HepG2 (cell line): ENCODE data around the gene HEXD. TPM values are rescaled to one million over a fixed set of nuclear protein-coding genes. Genes with fewer than 3 reads are reported as not detected.

ENCODE experiments used
- ATAC-seq: fragments of 200-7000 bp; cut with Tn5 transposase; 3 replicates; pipeline ENCODE4 v1.9.1; 2020; ENCODE audit warnings: mild to moderate bottlenecking, moderate library complexity
- BruUV-seq: library from RNA; stranded (reverse); fragments of 400-500 nt; replicated peaks from 2 replicates; lab custom pipeline; 2021; lab: Mats Ljungman, UMichigan
- CTCF ChIA-PET: fragments of 300-600 bp; formaldehyde crosslinking; extraction: SDS; loops from one replicate; lab custom pipeline; 2021; ENCODE audit warnings: low total read pairs, inconsistent platforms, low intra/inter-chr PET ratio; lab: Yijun Ruan, JAX
- POLR2A ChIA-PET: fragments of 350-600 bp; sonication (Branson Sonifier 250); formaldehyde crosslinking; loops from one replicate; lab custom pipeline; 2020; ENCODE audit warnings: antibody characterized with exemption, inconsistent platforms; lab: Yijun Ruan, JAX
- DNase-seq: peaks from one replicate; pipeline ENCODE4 v3.0.0-alpha.2; 2015; ENCODE audit warnings: low spot score
- FAIRE-seq: peaks from 3 replicates; lab custom pipeline; 2011; peaks lifted over from hg19 to GRCh38; lab: Jason Lieb, UNC
- H2AFZ ChIP-seq: one replicate; pipeline ENCODE4 v1.6.1; 2011; ENCODE audit warnings: low read length, inconsistent platforms
- H3K27ac ChIP-seq: fragments of 300-600 bp; 3 replicates; pipeline ENCODE4 v1.8.0; 2011; ENCODE audit warnings: mixed run types, mild to moderate bottlenecking, mixed read lengths, low read length, inconsistent platforms; ENCODE audit not compliant: insufficient read depth; ENCODE audit errors: extremely low read length
- H3K27me3 ChIP-seq, 2 experiments: fragments of 200-600 bp in 1 of 2; 2 replicates in 1 of 2; 3 replicates in 1 of 2; pipeline versions ENCODE4 v1.6.0 to v1.8.0; 2011; ENCODE audit warnings: low read length in 2 of 2, mild to moderate bottlenecking in 2 of 2, moderate library complexity in 2 of 2, inconsistent platforms in 1 of 2; ENCODE audit not compliant: insufficient read depth in 2 of 2, control insufficient read depth in 1 of 2
- H3K36me3 ChIP-seq, 2 experiments: fragments of 200-600 bp in 1 of 2; replicated peaks in 1 of 2; 2 replicates in 1 of 2; 3 replicates in 1 of 2; pipeline versions ENCODE4 v1.5.1 to v1.8.0; 2011; ENCODE audit warnings: low read length in 2 of 2, inconsistent platforms in 1 of 2; ENCODE audit not compliant: insufficient read depth in 2 of 2, control insufficient read depth in 1 of 2
- H3K4me1 ChIP-seq: 2 replicates; pipeline ENCODE4 v1.5.1; 2012; ENCODE audit warnings: low read length, inconsistent platforms; ENCODE audit not compliant: insufficient read depth
- H3K4me2 ChIP-seq: 2 replicates; pipeline ENCODE4 v1.6.0; 2011; ENCODE audit warnings: low read depth, low read length, inconsistent platforms
- H3K4me3 ChIP-seq, 3 experiments: fragments of 200-600 bp in 1 of 3; sonication (generic), shearing (Covaris generic) in 1 of 3; replicated peaks in 1 of 3; 2 replicates each; pipeline ENCODE4 v1.5.1; 2011 to 2016; ENCODE audit warnings: low read length in 3 of 3, inconsistent platforms in 2 of 3, low read depth in 2 of 3, mild to moderate bottlenecking in 2 of 3, control low read depth in 1 of 3, mixed read lengths in 1 of 3; ENCODE audit not compliant: insufficient read depth in 1 of 3
- H3K79me2 ChIP-seq: one replicate; pipeline ENCODE4 v1.6.1; 2011; ENCODE audit warnings: low read length, inconsistent platforms; ENCODE audit not compliant: insufficient read depth
- H3K9ac ChIP-seq: 2 replicates; pipeline ENCODE4 v1.6.0; 2011; ENCODE audit warnings: mild to moderate bottlenecking, low read depth, low read length, inconsistent platforms; ENCODE audit not compliant: insufficient read depth
- H3K9me3 ChIP-seq: 2 replicates; pipeline ENCODE4 v1.5.1; 2012; ENCODE audit warnings: mild to moderate bottlenecking, low read length
- H4K20me1 ChIP-seq: 2 replicates; pipeline ENCODE4 v1.6.0; 2011; ENCODE audit warnings: inconsistent platforms, mild to moderate bottlenecking, low read length, moderate library complexity; ENCODE audit not compliant: insufficient read depth
- ARHGAP35 ChIP-seq: sonication (generic); formaldehyde crosslinking; IDR thresholded peaks from 2 replicates; pipeline ENCODE4 v1.9.0; 2022; ENCODE audit warnings: mild to moderate bottlenecking, inconsistent platforms, moderate library complexity, missing genetic modification reagents, borderline replicate concordance
- HES4 ChIP-seq: sonication (generic); formaldehyde crosslinking; IDR thresholded peaks from 2 replicates; pipeline ENCODE4 v1.9.0; 2021; ENCODE audit warnings: mild to moderate bottlenecking, missing genetic modification reagents, borderline replicate concordance
- HOXA9 ChIP-seq: sonication (generic); formaldehyde crosslinking; IDR thresholded peaks from 2 replicates; pipeline ENCODE4 v1.8.1; 2022; ENCODE audit warnings: missing genetic modification reagents, mild to moderate bottlenecking, moderate library complexity, borderline replicate concordance
- KAT2B ChIP-seq: fragments of 150-350 bp; IDR thresholded peaks from 2 replicates; pipeline ENCODE4 v1.6.1; 2014; ENCODE audit warnings: low read depth, low read length, borderline replicate concordance
- KLF16 ChIP-seq, 2 experiments: sonication (generic) in 1 of 2; formaldehyde crosslinking in 1 of 2; IDR thresholded peaks; 2 replicates each; pipeline versions ENCODE4 v1.6.1 to v1.8.0; 2016 to 2023; ENCODE audit warnings: missing genetic modification reagents in 2 of 2, missing compliant biosample characterization in 1 of 2
- PHF8 ChIP-seq: sonication (generic); formaldehyde crosslinking; IDR thresholded peaks from 2 replicates; pipeline ENCODE4 v1.5.0; 2020; ENCODE audit warnings: missing genetic modification reagents
- TERF1 ChIP-seq: sonication (generic); formaldehyde crosslinking; IDR thresholded peaks from 2 replicates; pipeline ENCODE4 v1.8.0; 2022; ENCODE audit warnings: mild to moderate bottlenecking, missing genetic modification reagents, moderate library complexity
- ZBTB7B ChIP-seq: sonication (generic); formaldehyde crosslinking; IDR thresholded peaks from 2 replicates; pipeline ENCODE4 v1.4.0; 2020; ENCODE audit warnings: missing genetic modification reagents
- ZNF567 ChIP-seq: sonication (generic); formaldehyde crosslinking; IDR thresholded peaks from 2 replicates; pipeline ENCODE4 v1.8.1; 2023; ENCODE audit warnings: mild to moderate bottlenecking, missing genetic modification reagents, borderline replicate concordance
- ZSCAN25 ChIP-seq: sonication (generic); formaldehyde crosslinking; IDR thresholded peaks from 2 replicates; pipeline ENCODE4 v1.8.0; 2022; ENCODE audit warnings: mild to moderate bottlenecking, missing genetic modification reagents
- WGBS: methylation state at CpG from one replicate; pipeline ENCODE4 v1.1.6; 2017; ENCODE audit warnings: low lambda C conversion rate; 5-methylcytosine and 5-hydroxymethylcytosine counted together
- in situ Hi-C: cut with HindIII; loops from 2 replicates; pipeline ENCODE4 v1.10.0; 2017; ENCODE audit warnings: low pct_unique_long_range_greater_than_20kb; ENCODE audit not compliant: extremely low pct_ligation_motif_present
- intact Hi-C: fragments of 100-400 bp; cut with micrococcal nuclease; formaldehyde crosslinking; loops from one replicate; pipeline ENCODE4 v1.10.0; 2022; ENCODE audit not compliant: unreplicated experiment
- polyA plus RNA-seq, 8 experiments: library from polyadenylated mRNA; depleted of rRNA in 3 of 8; stranded (reverse) in 7 of 8; unstranded in 1 of 8; fragments of >200 nt; fragmentation: Illumina TruSeq in 4 of 8; extraction: Trizol in 4 of 8; gene quantifications; 2 replicates each; pipeline versions ENCODE4 v1.2.1 to v1.2.3, GENCODE V29; 2011 to 2016; ENCODE audit warnings: low read depth in 4 of 8, missing spikeins in 1 of 8, mixed read lengths in 1 of 8; ENCODE audit not compliant: insufficient read depth in 1 of 8
- total RNA-seq, 5 experiments: library from RNA; depleted of rRNA; stranded (reverse); fragments of >200 nt; fragmentation: Illumina TruSeq; extraction: Trizol; gene quantifications; 2 replicates each; pipeline ENCODE4 v1.2.3, GENCODE V29; 2016; ENCODE audit warnings: low read depth in 1 of 5
- TF ChIP-seq, protein P1 (sequence below): sonication (generic); formaldehyde crosslinking; conservative IDR thresholded peaks from 2 replicates; pipeline ENCODE4 v1.5.0; 2020; ENCODE audit warnings: missing genetic modification reagents

The HEXD gene
- total and polyA plus RNA-seq, 2 of the 13 experiments (the other 11 are each of a cell fraction or from before 2014, with no cell fraction given): 22.3 to 41.8 TPM

DNA sequence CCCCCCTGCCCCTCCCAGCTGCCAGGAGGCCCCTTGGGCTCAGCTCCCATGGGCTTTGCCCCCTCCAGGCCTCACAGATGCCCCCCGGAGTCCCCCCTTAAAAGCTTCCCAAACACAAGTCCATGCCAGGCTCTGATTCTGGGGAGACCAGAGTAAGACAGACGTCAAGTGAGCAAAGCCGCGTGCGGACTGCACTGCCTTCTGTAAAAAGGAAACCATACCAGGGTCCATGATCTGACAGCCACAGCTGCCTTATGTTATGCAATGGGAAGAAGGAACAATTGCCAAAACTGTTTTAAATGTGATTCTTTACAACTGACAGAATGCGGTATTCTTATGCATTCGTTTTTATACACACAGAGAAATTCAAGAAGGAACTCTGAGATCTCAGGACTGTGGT is 17.9 kb upstream of the HEXD start:
- no peaks in the 10 kb centered on the region for H3K9me3 ChIP-seq
- H2AFZ ChIP-seq: no peak overlapping the region
- no TSS peak for BruUV-seq
- H3K36me3 ChIP-seq: peaks cover 19 to 23% of the 10 kb centered on the region in 2 experiments; a peak in 4 of 5 replicates
- no peak for FAIRE-seq
- H3K4me1 ChIP-seq: peaks cover 13% of the 10 kb centered on the region
- no peak overlapping the region for H3K9ac ChIP-seq
- H3K79me2 ChIP-seq: no peaks in the 10 kb centered on the region
- no peak overlapping the region for H3K4me2 ChIP-seq
- TF ChIP-seq KLF16 (CRISPR knock-in tag; IDR thresholded peaks at IDR 0.05) (no peak), TERF1 (no peak), KAT2B (no peak), PHF8 (CRISPR knock-in tag) (no peak), ZBTB7B (CRISPR knock-in tag) (no peak)
- H3K27me3 ChIP-seq: no peaks in the 10 kb centered on the region
- in situ Hi-C loops: no loop called here
- intact Hi-C loops: no loop called here
- DNase-seq: no peak
- H3K4me3 ChIP-seq: no peak overlapping the region
- no peak for ATAC-seq
- WGBS: 90% methylated on average over 7 of the region's 7 CpGs
- ChIA-PET CTCF (no interaction called here), POLR2A (no interaction called here)
- H4K20me1 ChIP-seq: no peaks in the 10 kb centered on the region
- no peak overlapping the region for H3K27ac ChIP-seq

DNA sequence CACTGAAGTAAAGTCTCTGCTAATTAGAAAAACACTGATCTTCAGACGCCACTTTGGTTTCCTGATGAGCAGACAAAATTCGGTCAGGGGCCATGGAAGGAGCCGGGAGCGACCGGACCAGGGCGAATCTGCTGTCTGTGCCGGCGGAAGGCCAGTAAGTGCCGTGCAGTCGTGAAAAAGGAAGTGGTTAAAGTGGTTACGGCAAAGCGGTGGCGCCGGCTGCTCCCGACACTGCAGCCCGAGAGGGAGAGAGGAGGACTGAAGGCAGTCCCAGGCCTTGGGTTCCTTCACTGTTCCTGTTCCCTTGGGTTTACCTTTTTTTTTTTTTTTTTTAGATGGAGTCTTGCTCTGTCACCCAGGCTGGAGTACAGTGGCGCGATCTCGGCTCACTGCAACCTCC is 17.3 kb upstream of the HEXD start:
- no peak for FAIRE-seq
- TF ChIP-seq ZSCAN25 (CRISPR knock-in tag): no peak
- TF ChIP-seq HES4 (CRISPR knock-in tag): no peak
- no peak for TF ChIP-seq ARHGAP35
- TF ChIP-seq, protein P1, sequence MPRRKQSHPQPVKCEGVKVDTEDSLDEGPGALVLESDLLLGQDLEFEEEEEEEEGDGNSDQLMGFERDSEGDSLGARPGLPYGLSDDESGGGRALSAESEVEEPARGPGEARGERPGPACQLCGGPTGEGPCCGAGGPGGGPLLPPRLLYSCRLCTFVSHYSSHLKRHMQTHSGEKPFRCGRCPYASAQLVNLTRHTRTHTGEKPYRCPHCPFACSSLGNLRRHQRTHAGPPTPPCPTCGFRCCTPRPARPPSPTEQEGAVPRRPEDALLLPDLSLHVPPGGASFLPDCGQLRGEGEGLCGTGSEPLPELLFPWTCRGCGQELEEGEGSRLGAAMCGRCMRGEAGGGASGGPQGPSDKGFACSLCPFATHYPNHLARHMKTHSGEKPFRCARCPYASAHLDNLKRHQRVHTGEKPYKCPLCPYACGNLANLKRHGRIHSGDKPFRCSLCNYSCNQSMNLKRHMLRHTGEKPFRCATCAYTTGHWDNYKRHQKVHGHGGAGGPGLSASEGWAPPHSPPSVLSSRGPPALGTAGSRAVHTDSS (CRISPR knock-in tag): no peak
- no peak for TF ChIP-seq ZNF567 (CRISPR knock-in tag)
- TF ChIP-seq HOXA9 (CRISPR knock-in tag): no peak

More for the DNA sequence above, 17.3 kb upstream of the HEXD start:
- ATAC-seq (no peak), DNase-seq (no peak)
- intact Hi-C loops: no loop called here
- WGBS: 96% methylated on average over 19 of the region's 19 CpGs
- POLR2A ChIA-PET: no interaction called here
- no peaks in the 10 kb centered on the region for H4K20me1 ChIP-seq
- no peak overlapping the region for H3K27ac ChIP-seq
- CTCF ChIA-PET: no interaction called here
- H2AFZ ChIP-seq: no peak overlapping the region
- no peak overlapping the region for H3K4me2 ChIP-seq
- no peak overlapping the region for H3K9ac ChIP-seq
- H3K27me3 ChIP-seq: no peaks in the 10 kb centered on the region
- BruUV-seq: no TSS peak
- H3K4me1 ChIP-seq: peaks cover 13% of the 10 kb centered on the region
- peaks cover 19 to 23% of the 10 kb centered on the region in 2 experiments; a peak in 4 of 5 replicates for H3K36me3 ChIP-seq
- H3K4me3 ChIP-seq: no peak overlapping the region
- H3K9me3 ChIP-seq: no peaks in the 10 kb centered on the region
- no peaks in the 10 kb centered on the region for H3K79me2 ChIP-seq
- in situ Hi-C loops: no loop called here
